ENCODE data around the gene PUM1. TPM values are rescaled to one million over a fixed set of nuclear protein-coding genes. Genes with fewer than 3 reads are reported as not detected.
A peak's percentile ranks its signal among the peaks of the same experiment; 100 is the strongest.

Gene PUM1
- total RNA-seq, 1 donor from 2014 or later, result 68.1 TPM

GRCh38 chr1:30928171-30928570 is 137.3 kb downstream of the PUM1 start:
- no peak for DNase-seq

- no peak for DNase-seq
These were observed 138.1 kb downstream of the PUM1 start for GRCh38 chr1:30927448-30927847.

DNA sequence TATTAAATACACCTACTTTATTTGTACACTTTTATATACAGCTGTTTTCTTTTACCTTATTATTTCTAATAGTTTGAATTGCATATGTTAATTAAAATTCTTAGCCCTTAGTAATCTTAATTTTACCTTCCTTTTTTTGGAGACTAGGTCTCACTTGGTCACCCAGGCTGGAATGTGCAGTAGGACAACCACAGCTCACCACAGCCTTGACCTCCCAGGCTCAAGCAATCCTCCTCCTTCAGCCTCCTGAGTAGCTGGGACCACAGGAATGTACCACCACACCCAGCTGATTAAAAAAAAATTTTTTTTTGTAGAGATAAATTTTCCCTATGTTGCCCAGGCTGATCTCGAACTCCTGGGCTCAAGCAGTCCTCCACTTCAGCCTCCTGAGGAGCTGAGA is 141.9 kb downstream of the PUM1 start:
- DNase-seq, result no peak

GRCh38 chr1:30920827-30921226 is 144.7 kb downstream of the PUM1 start:
- DNase-seq, result no peak

GRCh38 chr1:30919025-30919881 is 146.3 kb downstream of the PUM1 start:
- DNase-seq, result peak; percentile 26

DNA sequence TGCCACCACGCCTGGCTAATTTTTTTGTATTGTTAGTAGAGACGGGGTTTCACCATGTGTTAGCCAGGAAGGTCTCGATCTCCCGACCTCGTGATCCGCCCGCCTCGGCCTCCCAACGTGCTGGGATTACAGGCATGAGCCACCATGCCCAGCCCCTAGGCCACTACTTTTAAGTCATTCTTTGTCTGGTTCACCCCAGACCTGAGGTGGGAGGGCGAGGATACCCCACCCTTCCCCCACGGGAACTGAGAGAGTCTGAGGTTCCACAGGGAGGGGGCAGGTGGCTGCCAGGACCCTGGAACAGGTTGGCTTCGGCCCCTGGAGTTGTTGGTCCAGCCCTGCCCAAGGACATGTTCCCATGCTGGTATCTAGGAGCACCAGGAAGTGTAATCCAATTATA is 149.2 kb downstream of the PUM1 start:
- no peak for DNase-seq

- no peak for DNase-seq
These were observed 149.9 kb downstream of the PUM1 start for GRCh38 chr1:30915491-30916230.

- no peak for DNase-seq
These were observed 150.6 kb downstream of the PUM1 start for GRCh38 chr1:30914931-30915330.

DNA sequence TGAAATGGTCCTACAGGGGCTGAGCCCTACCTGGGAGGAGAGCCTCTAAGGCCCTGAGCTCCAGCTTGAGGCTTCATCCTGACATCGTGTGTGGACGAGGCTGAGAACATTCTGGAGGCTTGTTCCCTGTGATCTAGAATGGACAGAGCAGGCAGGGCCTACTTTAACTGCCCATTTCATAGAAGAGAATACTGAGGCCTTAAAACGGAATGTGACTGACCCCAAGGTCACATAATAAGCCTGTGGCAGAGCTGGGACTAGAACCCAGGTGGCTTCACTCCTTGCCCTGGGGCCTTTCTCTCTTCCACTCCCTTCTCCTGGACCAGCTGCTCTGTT is 151.0 kb downstream of the PUM1 start:
- DNase-seq, result no peak

DNA sequence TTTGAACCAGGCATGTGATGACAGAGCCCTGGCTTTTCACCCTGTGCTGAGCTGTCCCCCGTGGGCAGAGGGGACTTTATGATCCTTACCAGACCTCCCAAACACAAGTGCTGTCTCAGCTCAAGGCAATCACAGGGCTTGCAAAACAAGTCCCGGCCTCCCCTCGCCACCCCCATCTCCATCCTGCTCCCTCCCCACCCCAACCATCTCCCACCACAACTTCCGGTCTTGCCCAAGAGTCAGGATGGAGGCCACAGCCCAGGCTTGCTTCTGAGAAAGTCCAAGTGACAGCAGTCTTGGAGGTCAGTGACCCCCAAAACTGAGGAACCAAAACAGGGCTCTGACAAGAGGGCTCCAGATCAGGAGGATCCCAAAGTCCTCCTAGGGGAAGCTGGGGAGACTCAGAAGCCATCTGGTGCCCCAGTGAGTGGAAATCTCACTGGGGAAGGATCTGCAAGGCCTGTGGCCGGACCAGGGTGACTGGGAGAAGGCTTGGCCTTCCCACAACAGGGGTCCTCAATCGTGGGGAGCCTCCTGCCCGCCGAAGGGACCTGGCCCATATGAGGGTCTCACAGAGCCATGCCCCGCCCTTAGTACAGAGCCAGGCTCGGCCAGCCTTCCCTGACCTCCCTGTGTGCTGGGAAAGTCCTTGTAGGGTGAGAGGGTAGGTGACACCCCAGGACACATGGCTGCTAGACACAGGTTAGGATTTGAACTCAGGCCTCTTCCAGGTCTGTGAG is 152.4 kb downstream of the PUM1 start:
- DNase-seq, result no peak

- DNase-seq, result no peak
These were observed 153.3 kb downstream of the PUM1 start for GRCh38 chr1:30912224-30912623.

GRCh38 chr1:30911059-30911954 is 154.2 kb downstream of the PUM1 start:
- DNase-seq, result peak; percentile 88

DNA sequence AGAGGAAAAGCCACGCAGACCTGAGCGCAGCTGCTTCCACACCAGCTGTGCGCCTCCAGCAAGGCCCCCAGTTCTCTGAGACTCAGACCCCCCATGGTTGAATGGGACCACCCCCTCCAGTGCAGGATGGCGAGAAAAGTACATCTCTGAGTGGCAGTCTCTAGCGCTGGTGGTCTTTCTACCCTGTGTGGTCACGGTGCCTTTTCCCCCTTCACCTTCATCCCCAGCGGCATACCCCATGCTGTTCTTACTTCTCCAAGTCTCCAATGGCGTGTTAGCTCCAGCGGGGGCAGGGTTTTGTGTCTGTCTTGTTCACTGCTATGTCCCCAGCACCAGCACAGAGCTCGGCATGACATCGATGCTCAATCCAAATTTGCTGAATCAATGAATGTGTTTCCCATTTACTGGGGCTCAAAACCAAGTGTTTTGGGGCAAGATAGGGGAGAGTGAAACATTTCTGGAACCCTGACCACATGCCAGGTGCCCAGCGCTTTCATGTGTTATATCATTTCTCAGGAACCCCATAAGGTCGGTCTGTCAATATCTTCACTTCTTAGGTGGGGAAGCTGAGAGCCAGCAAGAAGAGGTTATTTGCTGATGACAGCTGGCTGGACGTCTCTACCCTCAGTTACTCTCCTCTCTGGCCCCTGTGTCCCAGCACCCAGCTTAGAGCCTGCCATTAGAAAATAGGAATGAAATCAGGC is 156.0 kb downstream of the PUM1 start:
- DNase-seq, result no peak

GRCh38 chr1:30908696-30909364 is 156.7 kb downstream of the PUM1 start, which contains the start of gene SDC3:
Gene SDC3, minus strand, starts transcription at chr1:30908758. Its CDS starts 172 bp downstream, at chr1:30908586.
- peak; percentile 47 for DNase-seq

- DNase-seq, result no peak
These were observed 157.2 kb downstream of the PUM1 start for GRCh38 chr1:30908316-30908695.

DNA sequence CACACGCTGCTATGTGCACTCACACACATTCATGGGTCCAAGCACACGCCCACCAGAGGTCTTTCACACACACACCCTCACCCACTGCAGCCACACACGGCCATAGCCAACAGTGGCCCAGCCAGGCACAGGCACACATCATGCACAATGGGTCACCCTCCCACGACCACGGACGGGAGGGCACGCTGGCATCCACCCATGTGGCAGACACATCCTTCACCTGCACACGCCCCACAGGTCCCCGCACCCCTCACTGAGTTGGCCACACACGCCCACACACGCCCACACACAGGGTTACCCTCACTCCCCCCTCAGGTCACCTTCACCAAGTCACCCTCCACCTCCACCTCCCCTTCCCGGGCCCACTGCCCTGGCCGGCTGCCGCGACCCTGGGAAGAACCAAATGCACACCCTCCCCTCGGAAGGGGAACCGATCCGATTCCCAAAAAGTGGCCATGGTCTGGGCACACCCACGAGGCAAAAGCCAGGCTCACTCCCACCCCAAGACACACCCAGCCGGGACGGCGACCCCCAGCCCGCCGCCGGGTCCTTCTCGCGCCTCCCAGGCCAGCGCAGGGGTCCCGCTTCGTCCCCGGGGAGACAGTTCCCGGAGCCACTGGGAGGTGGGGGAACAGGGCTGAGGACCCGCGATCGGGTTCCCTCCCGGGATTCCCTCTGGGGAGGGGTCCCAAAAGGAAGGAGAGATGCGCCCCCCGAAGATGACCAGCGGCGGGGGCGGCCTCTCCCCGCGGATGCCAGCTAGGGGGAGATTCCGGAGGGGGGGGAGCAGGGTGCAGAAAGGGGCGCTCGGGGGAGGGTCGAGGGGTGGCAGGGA is 157.8 kb downstream of the PUM1 start:
- DNase-seq, result no peak

DNA sequence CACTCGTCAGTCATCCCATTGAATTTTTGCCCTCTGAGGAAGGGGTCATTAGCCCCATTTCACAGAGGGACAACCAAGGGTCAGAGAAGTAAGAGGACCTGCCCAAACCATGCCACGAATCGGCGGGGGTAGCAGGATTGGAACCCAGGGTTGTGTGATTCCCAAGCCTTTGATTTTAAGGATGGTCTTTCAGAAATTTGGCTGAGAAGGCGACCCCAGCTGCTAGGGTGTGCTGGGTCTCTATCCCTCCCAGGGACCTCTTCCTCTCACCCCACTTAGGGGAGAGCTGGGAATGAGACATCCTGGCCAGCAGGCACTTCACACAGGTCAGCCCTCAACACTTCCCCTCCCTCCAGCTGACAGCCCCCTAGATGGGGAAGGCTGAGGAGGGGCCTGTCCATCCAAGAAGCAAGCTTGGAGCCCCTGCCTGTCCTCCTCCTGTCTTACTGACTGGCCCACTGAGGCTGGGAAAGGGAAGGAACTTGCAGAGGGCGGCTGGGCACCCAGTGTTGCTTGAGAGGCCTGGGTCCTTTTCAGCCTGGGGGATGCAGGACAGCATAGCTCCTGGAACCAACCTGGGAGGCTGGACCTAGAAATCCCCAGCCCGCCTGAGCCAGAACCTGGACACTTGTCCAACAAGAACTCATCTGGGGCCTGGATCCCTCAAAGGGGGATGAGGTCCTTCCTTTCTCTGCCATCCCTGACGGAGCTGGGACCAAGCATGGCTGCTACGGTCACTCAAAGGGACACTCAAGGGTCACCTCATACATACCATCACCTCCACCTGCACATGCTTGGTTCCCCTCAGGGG is 158.7 kb downstream of the PUM1 start:
- DNase-seq, result no peak

- DNase-seq, result no peak
These were observed 159.4 kb downstream of the PUM1 start for GRCh38 chr1:30905916-30906620.

- no peak for DNase-seq
These were observed 160.1 kb downstream of the PUM1 start for GRCh38 chr1:30905403-30905802.

Data from dermis blood vessel endothelial cell (primary cell).